ENCODE results near the gene FBLN2.

- no peak for TF ChIP-seq CTCF (IDR thresholded peaks at IDR 0.05)
- TF ChIP-seq POLR2A (IDR thresholded peaks at IDR 0.05) = no peak
Observed at GRCh38 chr3:13677272-13677671, 128.3 kb downstream of the FBLN2 start.
